Muscle layer of colon (tissue), 2 donors: ENCODE results near the gene DNLZ.

Experiments used
- H3K27ac ChIP-seq: one replicate; pipeline ENCODE4 v1.7.0; 2013; ENCODE audit warnings: low read depth, mild to moderate bottlenecking, low read length, moderate library complexity
- H3K27me3 ChIP-seq, 2 donors: one replicate each; pipeline ENCODE4 v1.7.0; 2013; ENCODE audit warnings: low read length in 2 of 2, mild to moderate bottlenecking in 2 of 2; ENCODE audit not compliant: insufficient read depth in 2 of 2, control insufficient read depth in 1 of 2
- H3K36me3 ChIP-seq: one replicate; pipeline ENCODE4 v1.7.0; 2013; ENCODE audit warnings: mild to moderate bottlenecking, low read length; ENCODE audit not compliant: insufficient read depth
- H3K4me1 ChIP-seq: one replicate; pipeline ENCODE4 v1.7.0; 2013; ENCODE audit warnings: mild to moderate bottlenecking, low read length; ENCODE audit not compliant: insufficient read depth
- H3K4me3 ChIP-seq, 2 donors: one replicate each; pipeline ENCODE4 v1.7.0; 2013; ENCODE audit warnings: low read length in 2 of 2, low read depth in 1 of 2, mild to moderate bottlenecking in 1 of 2, moderate library complexity in 1 of 2
- H3K9ac ChIP-seq: one replicate; pipeline ENCODE4 v1.7.0; 2013; ENCODE audit warnings: low read length
- H3K9me3 ChIP-seq: one replicate; pipeline ENCODE4 v1.7.0; 2013; ENCODE audit warnings: mild to moderate bottlenecking, low read length
- donor health status: abdominal sarcoma.
- donor health status: Adenocarcinoma of cecum.

The DNLZ gene

GRCh38 chr9:136395020-136395340, 31.4 kb upstream of the DNLZ start:
- Histone ChIP-seq H3K36me3 (peaks cover 70% of the 10 kb centered on the region), H3K9ac (no peak overlapping the region), H3K4me3 (no peak overlapping the region), H3K9me3 (no peaks in the 10 kb centered on the region), H3K4me1 (peaks cover 11% of the 10 kb centered on the region), H3K27me3 (no peaks in the 10 kb centered on the region), H3K27ac (no peak overlapping the region)

- Histone ChIP-seq H3K9ac (no peak overlapping the region), H3K9me3 (no peaks in the 10 kb centered on the region), H3K27ac (no peak overlapping the region), H3K36me3 (peaks cover 70% of the 10 kb centered on the region), H3K4me1 (peaks cover 11% of the 10 kb centered on the region), H3K27me3 (no peaks in the 10 kb centered on the region), H3K4me3 (no peak overlapping the region)
These were observed 30.9 kb upstream of the DNLZ start for GRCh38 chr9:136394312-136395019.

GRCh38 chr9:136393531-136393930, 30.0 kb upstream of the DNLZ start:
- Histone ChIP-seq H3K9me3 (no peaks in the 10 kb centered on the region), H3K4me1 (peaks cover 5% of the 10 kb centered on the region), H3K27me3 (no peaks in the 10 kb centered on the region), H3K36me3 (peaks cover 76% of the 10 kb centered on the region), H3K27ac (no peak overlapping the region), H3K9ac (no peak overlapping the region), H3K4me3 (no peak overlapping the region)

- no peaks in the 10 kb centered on the region for H3K9me3 ChIP-seq
- no peak overlapping the region for H3K9ac ChIP-seq
- no peaks in the 10 kb centered on the region for H3K4me1 ChIP-seq
- H3K4me3 ChIP-seq, result no peak overlapping the region
- H3K36me3 ChIP-seq, result peaks cover 79% of the 10 kb centered on the region
- H3K27me3 ChIP-seq, result no peaks in the 10 kb centered on the region
- H3K27ac ChIP-seq, result no peak overlapping the region
These were observed 29.2 kb upstream of the DNLZ start for GRCh38 chr9:136392538-136393449.

GRCh38 chr9:136391737-136392537, 28.4 kb upstream of the DNLZ start:
- H3K4me3 ChIP-seq, result no peak overlapping the region
- no peaks in the 10 kb centered on the region for H3K27me3 ChIP-seq
- no peaks in the 10 kb centered on the region for H3K4me1 ChIP-seq
- H3K36me3 ChIP-seq, result peaks cover 80% of the 10 kb centered on the region
- no peak overlapping the region for H3K9ac ChIP-seq
- H3K9me3 ChIP-seq, result no peaks in the 10 kb centered on the region
- H3K27ac ChIP-seq, result no peak overlapping the region

- H3K9me3 ChIP-seq, result no peaks in the 10 kb centered on the region
- no peak overlapping the region for H3K27ac ChIP-seq
- no peaks in the 10 kb centered on the region for H3K4me1 ChIP-seq
- H3K9ac ChIP-seq, result no peak overlapping the region
- H3K4me3 ChIP-seq, result no peak overlapping the region
- peaks cover 61% of the 10 kb centered on the region for H3K36me3 ChIP-seq
- H3K27me3 ChIP-seq, result no peaks in the 10 kb centered on the region
These were observed 25.9 kb upstream of the DNLZ start for GRCh38 chr9:136389396-136389795.

- Histone ChIP-seq H3K9me3 (no peaks in the 10 kb centered on the region), H3K4me1 (no peaks in the 10 kb centered on the region), H3K9ac (no peak overlapping the region), H3K4me3 (no peak overlapping the region), H3K27ac (no peak overlapping the region), H3K27me3 (no peaks in the 10 kb centered on the region), H3K36me3 (peaks cover 41% of the 10 kb centered on the region)
These were observed 23.7 kb upstream of the DNLZ start for GRCh38 chr9:136387217-136387616.

GRCh38 chr9:136386018-136386417, 22.5 kb upstream of the DNLZ start:
- H3K27me3 ChIP-seq, result no peaks in the 10 kb centered on the region
- no peaks in the 10 kb centered on the region for H3K9me3 ChIP-seq
- peaks cover 32% of the 10 kb centered on the region for H3K36me3 ChIP-seq
- no peaks in the 10 kb centered on the region for H3K4me1 ChIP-seq
- H3K27ac ChIP-seq, result no peak overlapping the region
- H3K4me3 ChIP-seq, result no peak overlapping the region
- no peak overlapping the region for H3K9ac ChIP-seq

GRCh38 chr9:136385015-136385414, 21.5 kb upstream of the DNLZ start:
- Histone ChIP-seq H3K4me3 (no peak overlapping the region), H3K4me1 (no peaks in the 10 kb centered on the region), H3K27me3 (no peaks in the 10 kb centered on the region), H3K27ac (no peak overlapping the region), H3K9me3 (no peaks in the 10 kb centered on the region), H3K9ac (no peak overlapping the region), H3K36me3 (peaks cover 35% of the 10 kb centered on the region)

- no peaks in the 10 kb centered on the region for H3K9me3 ChIP-seq
- H3K27ac ChIP-seq, result no peak overlapping the region
- H3K4me3 ChIP-seq, result no peak overlapping the region
- no peaks in the 10 kb centered on the region for H3K4me1 ChIP-seq
- H3K9ac ChIP-seq, result no peak overlapping the region
- H3K27me3 ChIP-seq, result no peaks in the 10 kb centered on the region
- peaks cover 25% of the 10 kb centered on the region for H3K36me3 ChIP-seq
These were observed 19.9 kb upstream of the DNLZ start for GRCh38 chr9:136383436-136383835.

- Histone ChIP-seq H3K36me3 (peaks cover 13% of the 10 kb centered on the region), H3K4me3 (no peak overlapping the region)
These were observed 18.5 kb upstream of the DNLZ start for GRCh38 chr9:136381966-136382513.

More at GRCh38 chr9:136381966-136382513, 18.5 kb upstream of the DNLZ start:
- Histone ChIP-seq H3K4me1 (no peaks in the 10 kb centered on the region), H3K27ac (no peak overlapping the region), H3K27me3 (no peaks in the 10 kb centered on the region), H3K9me3 (no peaks in the 10 kb centered on the region), H3K9ac (no peak overlapping the region)
